GM19035 (cell line): ENCODE results near the gene LINGO3.
A peak's percentile ranks its signal among the peaks of the same experiment; 100 is the strongest.

Experiments used
- ATAC-seq: cut with Tn5 transposase; IDR thresholded peaks from one replicate; pipeline ENCODE4 v1.9.1; 2021; ENCODE audit not compliant: unreplicated experiment

Gene LINGO3

GRCh38 chr19:2269244-2270156 is 38.5 kb downstream of the LINGO3 start:
- ATAC-seq: peak; percentile 63

GRCh38 chr19:2268861-2269243 is 39.1 kb downstream of the LINGO3 start:
- no peak for ATAC-seq

GRCh38 chr19:2268480-2268830 is 39.5 kb downstream of the LINGO3 start:
- ATAC-seq: no peak

GRCh38 chr19:2266183-2266993 is 41.6 kb downstream of the LINGO3 start:
- no peak for ATAC-seq

GRCh38 chr19:2261438-2262172 is 46.3 kb downstream of the LINGO3 start:
- no peak for ATAC-seq

- ATAC-seq: no peak
These were observed 47.6 kb downstream of the LINGO3 start for GRCh38 chr19:2260341-2260805.

- ATAC-seq: no peak
These were observed 48.6 kb downstream of the LINGO3 start for GRCh38 chr19:2259336-2259735.
